HG03354 (cell line): Measurements from ENCODE around the gene MAGI2.
"Not testable (repeated sequence)": the region's sequence is repeated elsewhere in the genome, so short reads cannot be mapped to it uniquely, and the experiment has no call there.

Experiments
- ATAC-seq: cut with Tn5 transposase; IDR thresholded peaks from one replicate; pipeline ENCODE4 v1.9.1; 2021; ENCODE audit warnings: mild to moderate bottlenecking; ENCODE audit not compliant: unreplicated experiment, poor library complexity, severe bottlenecking

MAGI2 gene

GRCh38 chr7:79093421-79093820 lies 360.0 kb downstream of the MAGI2 start:
- ATAC-seq, result no peak

GRCh38 chr7:79091661-79092060 lies 361.8 kb downstream of the MAGI2 start:
- no peak for ATAC-seq

- no peak for ATAC-seq
Observed at GRCh38 chr7:79091011-79091410, 362.5 kb downstream of the MAGI2 start.

- no peak for ATAC-seq
Observed at GRCh38 chr7:79090543-79090942, 362.9 kb downstream of the MAGI2 start.

- ATAC-seq, result no peak
Observed at GRCh38 chr7:79084423-79084822, 369.0 kb downstream of the MAGI2 start.

GRCh38 chr7:79079919-79080554 lies 373.4 kb downstream of the MAGI2 start:
- no peak for ATAC-seq

GRCh38 chr7:79078273-79078672 lies 375.2 kb downstream of the MAGI2 start:
- no peak for ATAC-seq

- ATAC-seq, result not testable (repeated sequence)
Observed at GRCh38 chr7:79071187-79071586, 382.3 kb downstream of the MAGI2 start.

- no peak for ATAC-seq
Observed at GRCh38 chr7:79064187-79064823, 389.2 kb downstream of the MAGI2 start.

GRCh38 chr7:79063019-79063698 lies 390.3 kb downstream of the MAGI2 start:
- no peak for ATAC-seq

- ATAC-seq, result no peak
Observed at GRCh38 chr7:79060498-79060897, 393.0 kb downstream of the MAGI2 start.

GRCh38 chr7:79055722-79056415 lies 397.6 kb downstream of the MAGI2 start:
- ATAC-seq, result no peak

- ATAC-seq, result no peak
Observed at GRCh38 chr7:79051915-79052314, 401.6 kb downstream of the MAGI2 start.

GRCh38 chr7:79050603-79051002 lies 402.9 kb downstream of the MAGI2 start:
- no peak for ATAC-seq

GRCh38 chr7:79046061-79046460 lies 407.4 kb downstream of the MAGI2 start:
- no peak for ATAC-seq

GRCh38 chr7:79037001-79037400 lies 416.5 kb downstream of the MAGI2 start:
- no peak for ATAC-seq

- ATAC-seq, result no peak
Observed at GRCh38 chr7:79036356-79036755, 417.1 kb downstream of the MAGI2 start.

- no peak for ATAC-seq
Observed at GRCh38 chr7:79035858-79036257, 417.6 kb downstream of the MAGI2 start.

GRCh38 chr7:79034730-79035129 lies 418.7 kb downstream of the MAGI2 start:
- no peak for ATAC-seq

- not testable (repeated sequence) for ATAC-seq
Observed at GRCh38 chr7:79019711-79020110, 433.8 kb downstream of the MAGI2 start.

- ATAC-seq, result no peak
Observed at GRCh38 chr7:79011921-79012320, 441.5 kb downstream of the MAGI2 start.
